ENCODE results near the gene MRPL27.

Gene MRPL27

GRCh38 chr17:50382931-50383330 lies 9.9 kb upstream of the MRPL27 start:
- no peak for DNase-seq

- no peak for DNase-seq
Measured at GRCh38 chr17:50381920-50382319, 8.9 kb upstream of the MRPL27 start.

- no peak for DNase-seq
Measured at GRCh38 chr17:50381260-50381815, 8.4 kb upstream of the MRPL27 start.

- no peak for DNase-seq
Measured at GRCh38 chr17:50380369-50381259, 7.6 kb upstream of the MRPL27 start.

- no peak for DNase-seq
Measured at GRCh38 chr17:50379351-50380132, 6.6 kb upstream of the MRPL27 start.

- DNase-seq: no peak
Measured at GRCh38 chr17:50375858-50376538, 3.0 kb upstream of the MRPL27 start.

GRCh38 chr17:50373705-50374104 lies 721 bp upstream of the MRPL27 start:
- DNase-seq: no peak

- no peak for DNase-seq
Measured at GRCh38 chr17:50372222-50372757, 694 bp downstream of the MRPL27 start.

- DNase-seq: no peak
Measured at GRCh38 chr17:50371526-50371925, 1.5 kb downstream of the MRPL27 start.

- DNase-seq: no peak
Measured at GRCh38 chr17:50370052-50370451, 2.9 kb downstream of the MRPL27 start.

- no peak for DNase-seq
Measured at GRCh38 chr17:50367401-50367800, 5.6 kb downstream of the MRPL27 start.

- no peak for DNase-seq
Measured at GRCh38 chr17:50365649-50366393, 7.2 kb downstream of the MRPL27 start.

- DNase-seq: no peak
Measured at GRCh38 chr17:50365165-50365564, 7.8 kb downstream of the MRPL27 start.

- no peak for DNase-seq
Measured at GRCh38 chr17:50364715-50365114, 8.3 kb downstream of the MRPL27 start.

- no peak for DNase-seq
Measured at GRCh38 chr17:50364061-50364458, 8.9 kb downstream of the MRPL27 start.

GRCh38 chr17:50363217-50364060 lies 9.5 kb downstream of the MRPL27 start:
- DNase-seq: no peak

GRCh38 chr17:50362661-50363060 lies 10.3 kb downstream of the MRPL27 start:
- DNase-seq: no peak

- peak; percentile 52 for DNase-seq
Measured at GRCh38 chr17:50361561-50362480, 11.2 kb downstream of the MRPL27 start.

- no peak for DNase-seq
Measured at GRCh38 chr17:50360486-50361115, 12.4 kb downstream of the MRPL27 start.

Measured in KG1 (cell line).